ENCODE results near the gene EEFSEC.

GRCh38 chr3:128128251-128128650, 25.0 kb upstream of the EEFSEC start:
- TF ChIP-seq CTCF (IDR thresholded peaks at IDR 0.05) (no peak), POLR2AphosphoS5 (IDR thresholded peaks at IDR 0.05) (no peak)

Data from breast epithelium (tissue), 3 donors.